Mesenchymal stem cell (in vitro differentiated cells and primary cell): ENCODE data around the gene TGFBR1.

Source experiments
- DNase-seq: peaks from one replicate; pipeline ENCODE4 v3.0.0-alpha.2; 2013
- H2AFZ ChIP-seq: one replicate; pipeline ENCODE4 v1.6.1; 2013; ENCODE audit warnings: low read depth, mild to moderate bottlenecking, control low read depth, inconsistent platforms, low read length, moderate library complexity
- H2AK5ac ChIP-seq: 2 replicates; pipeline ENCODE4 v1.6.1; 2013; ENCODE audit warnings: low read length, moderate library complexity, mild to moderate bottlenecking, inconsistent platforms; ENCODE audit not compliant: severe bottlenecking
- H2BK120ac ChIP-seq: one replicate; pipeline ENCODE4 v1.6.1; 2013; ENCODE audit warnings: low read depth, mild to moderate bottlenecking, inconsistent platforms, low read length, moderate library complexity
- H2BK12ac ChIP-seq, 2 experiments: one replicate each; pipeline ENCODE4 v1.6.1; 2013; ENCODE audit warnings: inconsistent platforms in 2 of 2, low read length in 2 of 2, mild to moderate bottlenecking in 2 of 2, moderate library complexity in 2 of 2, control low read depth in 1 of 2
- H2BK15ac ChIP-seq: one replicate; pipeline ENCODE4 v1.6.1; 2013; ENCODE audit warnings: mild to moderate bottlenecking, low read depth, inconsistent platforms; ENCODE audit not compliant: poor library complexity, severe bottlenecking
- H2BK5ac ChIP-seq: 2 replicates; pipeline ENCODE4 v1.6.1; 2013; ENCODE audit warnings: low read depth, mild to moderate bottlenecking, low read length, control low read depth, inconsistent platforms; ENCODE audit not compliant: poor library complexity, severe bottlenecking
- H3K14ac ChIP-seq, 2 experiments: one replicate each; pipeline ENCODE4 v1.6.1; 2013; ENCODE audit warnings: inconsistent platforms in 2 of 2, low read length in 2 of 2, control low read depth in 1 of 2, mild to moderate bottlenecking in 1 of 2, moderate library complexity in 1 of 2
- H3K18ac ChIP-seq, 2 experiments: one replicate each; pipeline ENCODE4 v1.6.1; 2013; ENCODE audit warnings: inconsistent platforms in 2 of 2, low read length in 2 of 2, control low read depth in 1 of 2, low read depth in 1 of 2, mild to moderate bottlenecking in 1 of 2
- H3K23ac ChIP-seq, 2 experiments: one replicate each; pipeline ENCODE4 v1.6.1; 2013; ENCODE audit warnings: inconsistent platforms in 2 of 2, low read length in 2 of 2, mild to moderate bottlenecking in 2 of 2, moderate library complexity in 2 of 2, control low read depth in 1 of 2
- H3K27ac ChIP-seq: 2 replicates; pipeline ENCODE4 v1.5.1; 2013; ENCODE audit warnings: mild to moderate bottlenecking, moderate library complexity, low read length, control low read depth, inconsistent platforms; ENCODE audit not compliant: poor library complexity, severe bottlenecking
- H3K27me3 ChIP-seq, 2 experiments: 2 replicates each; pipeline versions ENCODE4 v1.6.1 to v1.7.0; 2013; ENCODE audit warnings: low read length in 2 of 2, mild to moderate bottlenecking in 2 of 2, moderate library complexity in 2 of 2, control low read depth in 1 of 2, inconsistent platforms in 1 of 2; ENCODE audit not compliant: control insufficient read depth in 1 of 2, insufficient read depth in 1 of 2
- H3K36me3 ChIP-seq, 2 experiments: 2 replicates each; pipeline versions ENCODE4 v1.6.1 to v1.7.0; 2013; ENCODE audit warnings: low read length in 2 of 2, control low read depth in 1 of 2, inconsistent platforms in 1 of 2, low read depth in 1 of 2, mild to moderate bottlenecking in 1 of 2; ENCODE audit not compliant: insufficient read depth in 2 of 2, control insufficient read depth in 1 of 2
- H3K4ac ChIP-seq, 2 experiments: one replicate each; pipeline ENCODE4 v1.6.1; 2013; ENCODE audit warnings: inconsistent platforms in 2 of 2, low read length in 2 of 2, mild to moderate bottlenecking in 2 of 2, moderate library complexity in 2 of 2, control low read depth in 1 of 2, low read depth in 1 of 2
- H3K4me1 ChIP-seq: 2 replicates; pipeline ENCODE4 v1.6.1; 2013; ENCODE audit warnings: low read depth, low read length, control low read depth; ENCODE audit not compliant: control insufficient read depth, insufficient read depth
- H3K4me2 ChIP-seq: 2 replicates; pipeline ENCODE4 v1.6.1; 2013; ENCODE audit warnings: low read length, mild to moderate bottlenecking, inconsistent platforms; ENCODE audit not compliant: poor library complexity, severe bottlenecking
- H3K4me3 ChIP-seq, 2 experiments: 2 replicates each; pipeline versions ENCODE4 v1.5.1 to v1.7.0; 2013; ENCODE audit warnings: low read length in 2 of 2, mild to moderate bottlenecking in 2 of 2, control low read depth in 1 of 2, low read depth in 1 of 2; ENCODE audit not compliant: insufficient read depth in 1 of 2
- H3K79me1 ChIP-seq: replicated peaks from 2 replicates; pipeline ENCODE4 v1.6.1; 2013; ENCODE audit warnings: mild to moderate bottlenecking, control low read depth, low read length, inconsistent platforms; ENCODE audit not compliant: poor library complexity, severe bottlenecking
- H3K9ac ChIP-seq: 2 replicates; pipeline ENCODE4 v1.7.0; 2013; ENCODE audit warnings: mild to moderate bottlenecking, low read length, moderate library complexity
- H3K9me3 ChIP-seq: 2 replicates; pipeline ENCODE4 v1.7.0; 2013; ENCODE audit warnings: mild to moderate bottlenecking, low read length; ENCODE audit not compliant: control insufficient read depth
- H4K8ac ChIP-seq: one replicate; pipeline ENCODE4 v1.6.1; 2013; ENCODE audit warnings: inconsistent platforms, mild to moderate bottlenecking, low read length, moderate library complexity
- H4K91ac ChIP-seq: one replicate; pipeline ENCODE4 v1.6.1; 2013; ENCODE audit warnings: mild to moderate bottlenecking, low read length, inconsistent platforms
- WGBS: methylation state at CpG from one replicate; pipeline ENCODE4 v1.1.7; 2013; ENCODE audit warnings: mixed read lengths; 5-methylcytosine and 5-hydroxymethylcytosine counted together

The TGFBR1 gene

DNA sequence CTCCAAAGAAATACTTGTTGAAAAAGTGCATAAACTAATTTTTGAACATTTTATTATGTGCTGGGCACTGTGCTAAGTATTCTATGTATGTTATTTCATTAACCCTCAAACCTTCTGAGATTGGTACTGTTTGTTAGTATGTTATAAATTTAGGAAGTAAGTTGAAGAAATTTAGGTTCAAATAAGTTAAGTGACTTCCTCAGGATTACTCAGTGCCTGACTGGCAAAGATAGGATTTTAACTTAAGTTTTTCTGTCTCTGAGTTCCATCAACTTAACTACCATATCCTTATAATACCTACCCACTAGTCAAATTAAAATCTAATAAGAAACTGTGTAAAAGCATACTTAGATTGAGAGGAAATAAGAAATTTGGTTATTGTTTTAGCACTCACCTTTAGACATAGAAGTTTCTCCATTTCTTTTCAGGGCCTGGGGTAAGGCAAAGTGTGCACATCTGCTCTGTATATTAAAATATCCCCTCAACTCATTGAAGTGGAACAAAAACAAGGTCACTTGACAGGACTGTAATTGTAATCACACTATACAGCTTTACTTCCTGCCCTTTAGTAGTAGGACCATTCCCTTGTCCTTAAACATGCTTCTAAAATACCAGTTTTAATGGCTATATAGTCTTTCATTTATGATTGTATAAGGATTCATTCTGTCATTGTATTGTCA is 15.2 kb downstream of the TGFBR1 start:
- Histone ChIP-seq H3K18ac (no peak overlapping the region), H2BK12ac (no peak overlapping the region), H3K27ac (no peak overlapping the region), H3K14ac (no peak overlapping the region), H3K27me3 (no peaks in the 10 kb centered on the region), H2AFZ (no peak overlapping the region), H3K4ac (no peak overlapping the region), H4K8ac (no peak overlapping the region), H3K4me3 (no peak overlapping the region), H2BK120ac (no peak overlapping the region), H2AK5ac (no peak overlapping the region), H3K9ac (no peak overlapping the region), H2BK5ac (no peak overlapping the region), H4K91ac (no peak overlapping the region), H3K4me2 (no peak overlapping the region), H3K36me3 (no peaks in the 10 kb centered on the region), H3K79me1 (peaks cover 23% of the 10 kb centered on the region), H3K23ac (no peak overlapping the region), H3K9me3 (no peaks in the 10 kb centered on the region), H2BK15ac (no peak overlapping the region), H3K4me1 (no peaks in the 10 kb centered on the region)
- DNase-seq, result no peak

DNA sequence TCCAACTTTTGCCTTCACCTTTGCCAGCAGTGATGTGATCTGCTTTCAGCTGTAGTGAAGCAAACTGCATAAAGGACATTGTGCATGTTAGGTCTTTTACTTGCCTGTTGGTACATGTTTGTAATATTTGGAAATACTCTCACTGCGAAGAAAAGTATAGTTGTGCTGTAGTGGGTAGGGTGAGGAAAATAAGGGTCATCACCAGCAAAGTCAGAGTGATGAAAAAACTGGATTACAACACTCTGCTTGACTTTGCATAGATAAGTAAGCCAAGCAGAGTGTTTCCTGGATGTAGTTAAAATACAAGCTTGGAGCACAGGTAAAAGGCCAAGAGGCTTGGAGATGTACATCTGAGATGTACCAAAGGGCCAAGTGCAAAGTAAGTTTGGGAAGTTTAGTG is 16.7 kb downstream of the TGFBR1 start:
- H3K4ac ChIP-seq, result no peak overlapping the region
- H3K9me3 ChIP-seq, result no peaks in the 10 kb centered on the region
- H2BK12ac ChIP-seq, result no peak overlapping the region
- no peak overlapping the region for H4K8ac ChIP-seq
- no peak overlapping the region for H2BK120ac ChIP-seq
- no peak overlapping the region for H3K14ac ChIP-seq
- no peak overlapping the region for H3K4me3 ChIP-seq
- H3K9ac ChIP-seq, result no peak overlapping the region
- H3K23ac ChIP-seq, result no peak overlapping the region
- H3K18ac ChIP-seq, result no peak overlapping the region
- H3K4me1 ChIP-seq, result no peaks in the 10 kb centered on the region
- H3K4me2 ChIP-seq, result no peak overlapping the region
- H2BK15ac ChIP-seq, result no peak overlapping the region
- no peak for DNase-seq
- no peak overlapping the region for H3K27ac ChIP-seq
- H3K27me3 ChIP-seq, result no peaks in the 10 kb centered on the region
- no peak overlapping the region for H2AFZ ChIP-seq
- H3K79me1 ChIP-seq, result peaks cover 21% of the 10 kb centered on the region
- no peak overlapping the region for H2BK5ac ChIP-seq
- H4K91ac ChIP-seq, result no peak overlapping the region
- WGBS, result 96% methylated on average over 1 of the region's 1 CpG
- H3K36me3 ChIP-seq, result no peaks in the 10 kb centered on the region
- H2AK5ac ChIP-seq, result no peak overlapping the region

DNA sequence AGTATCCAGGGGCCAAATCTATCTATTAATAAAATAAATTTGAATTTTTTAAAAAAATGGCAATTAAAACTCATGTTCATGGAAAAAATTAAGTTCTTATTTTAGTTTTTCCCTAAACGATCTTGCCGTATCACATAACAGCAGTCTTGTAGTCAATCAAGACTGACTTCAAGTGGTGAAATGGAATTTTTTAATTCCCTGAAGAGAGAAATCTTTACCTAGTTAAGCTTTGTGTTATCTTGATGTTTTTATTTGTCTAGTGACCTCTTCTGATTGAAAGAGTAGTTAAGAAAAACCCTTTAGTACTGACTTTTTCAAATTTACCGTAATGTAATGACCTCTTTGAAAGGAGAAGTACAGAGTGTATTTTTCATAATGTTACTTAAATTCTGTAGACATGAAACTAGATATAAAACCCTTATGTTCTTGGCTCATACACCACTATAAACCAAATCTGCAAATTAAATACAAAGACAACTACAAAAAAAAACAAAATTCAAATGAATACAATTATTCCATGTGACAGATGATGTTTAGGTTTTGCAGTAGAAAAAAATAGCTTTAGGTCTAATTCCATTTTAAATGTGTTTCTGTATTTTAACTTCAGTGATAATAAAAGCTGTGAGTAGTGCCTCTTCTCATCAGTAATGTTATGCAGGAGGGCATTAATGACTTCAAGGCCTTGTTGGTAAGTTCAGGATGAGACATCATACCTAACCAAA is 19.8 kb downstream of the TGFBR1 start:
- DNase-seq, result no peak
- no peaks in the 10 kb centered on the region for H3K9me3 ChIP-seq
- peaks cover 25% of the 10 kb centered on the region for H3K79me1 ChIP-seq
- H2AFZ ChIP-seq, result no peak overlapping the region
- peaks cover 0 to 3% of the 10 kb centered on the region in 2 experiments for H3K36me3 ChIP-seq
- H3K4ac ChIP-seq, result no peak overlapping the region
- 100% methylated on average over 2 of the region's 3 CpGs for WGBS
- H3K27ac ChIP-seq, result no peak overlapping the region
- no peak overlapping the region for H3K23ac ChIP-seq
- no peak overlapping the region for H2AK5ac ChIP-seq
- no peak overlapping the region for H2BK15ac ChIP-seq
- H3K9ac ChIP-seq, result no peak overlapping the region
- H3K27me3 ChIP-seq, result no peaks in the 10 kb centered on the region
- H3K4me3 ChIP-seq, result no peak overlapping the region
- no peak overlapping the region for H2BK12ac ChIP-seq
- H4K8ac ChIP-seq, result no peak overlapping the region
- no peak overlapping the region for H4K91ac ChIP-seq
- no peak overlapping the region for H3K14ac ChIP-seq
- no peak overlapping the region for H2BK120ac ChIP-seq
- no peak overlapping the region for H3K18ac ChIP-seq
- no peak overlapping the region for H2BK5ac ChIP-seq
- H3K4me2 ChIP-seq, result no peak overlapping the region
- H3K4me1 ChIP-seq, result no peaks in the 10 kb centered on the region

DNA sequence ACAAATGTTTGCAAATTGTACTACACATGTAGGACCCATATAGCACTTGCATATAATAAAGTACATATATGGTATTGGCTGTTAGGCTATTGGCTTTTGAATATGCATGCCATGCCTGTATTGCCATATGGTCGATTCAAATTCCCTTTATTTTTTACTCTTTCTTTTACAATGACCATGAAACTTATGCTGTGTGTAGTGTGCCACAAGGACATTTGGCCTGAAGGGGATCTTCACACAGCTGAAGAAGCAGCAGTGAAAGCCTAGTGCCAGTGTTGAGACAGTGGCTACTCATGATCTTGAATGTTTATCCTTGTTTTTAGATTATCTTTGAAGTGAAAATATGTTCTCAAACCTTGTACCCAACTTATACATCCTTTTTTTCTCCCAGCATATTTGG is 20.5 kb downstream of the TGFBR1 start:
- H3K4ac ChIP-seq, result no peak overlapping the region
- H2BK12ac ChIP-seq, result no peak overlapping the region
- no peak overlapping the region for H2BK120ac ChIP-seq
- H2AK5ac ChIP-seq, result no peak overlapping the region
- H4K8ac ChIP-seq, result no peak overlapping the region
- peaks cover 29% of the 10 kb centered on the region for H3K79me1 ChIP-seq
- H3K4me1 ChIP-seq, result no peaks in the 10 kb centered on the region
- no peak overlapping the region for H2BK5ac ChIP-seq
- WGBS, result no CpG with 5 or more reads among the region's 1 CpG
- no peaks in the 10 kb centered on the region for H3K27me3 ChIP-seq
- H3K14ac ChIP-seq, result no peak overlapping the region
- no peak for DNase-seq
- H3K4me3 ChIP-seq, result no peak overlapping the region
- H3K27ac ChIP-seq, result no peak overlapping the region
- H3K9me3 ChIP-seq, result no peaks in the 10 kb centered on the region
- no peak overlapping the region for H2BK15ac ChIP-seq
- peaks cover 0 to 3% of the 10 kb centered on the region in 2 experiments for H3K36me3 ChIP-seq
- no peak overlapping the region for H4K91ac ChIP-seq
- no peak overlapping the region for H2AFZ ChIP-seq
- no peak overlapping the region for H3K9ac ChIP-seq
- H3K23ac ChIP-seq, result no peak overlapping the region
- H3K4me2 ChIP-seq, result no peak overlapping the region
- H3K18ac ChIP-seq, result no peak overlapping the region
